ENCODE measurements around the gene IL11.

IL11 gene

GRCh38 chr19:55352040-55352439 is 18.2 kb downstream of the IL11 start:
- H3K4me1 ChIP-seq (ENCODE audit: control extremely low read depth in 1 of 4, control insufficient read depth in 4 of 4, insufficient read depth in 4 of 4, low read length in 3 of 4): peaks cover 0 to 20% (median 15%) of the 10 kb centered on the region in 4 experiments
- peaks cover 0 to 8% (median 4%) of the 10 kb centered on the region in 4 experiments for H3K36me3 ChIP-seq (ENCODE audit: control insufficient read depth in 4 of 4, insufficient read depth in 4 of 4, low read length in 3 of 4)
- no peaks in the 10 kb centered on the region for H3K9me3 ChIP-seq (ENCODE audit: control extremely low read depth in 1 of 5, control insufficient read depth in 4 of 5, insufficient read depth in 2 of 5, low read depth in 1 of 5, low read length in 4 of 5)
- no peak overlapping the region for H3K4me3 ChIP-seq (ENCODE audit: control insufficient read depth in 1 of 7, extremely low read depth in 1 of 7, insufficient read depth in 4 of 7, low read depth in 2 of 7, low read length in 6 of 7)
- CTCF ChIA-PET: interaction anchor here (0.6 to 1.9 kb wide), 6 partner anchors 8 to 74 kb away, joined by 3 to 7 read pairs (median 3); partner anchors contain the start of gene TMEM238
- no peak for DNase-seq
- POLR2A ChIA-PET: no interaction called here
- no peak overlapping the region for H3K27ac ChIP-seq (ENCODE audit: insufficient read depth in 1 of 2, low read depth in 1 of 2, low read length in 2 of 2, poor library complexity in 1 of 2, severe bottlenecking in 2 of 2)
- H3K27me3 ChIP-seq (replicated peaks in 2 of 5; ENCODE audit: control insufficient read depth in 4 of 5, insufficient read depth in 5 of 5, low read length in 4 of 5): peaks cover 4 to 57% (median 26%) of the 10 kb centered on the region in 5 experiments
- WGBS (ENCODE audit: insufficient coverage): 53% methylated on average over 4 of the region's 6 CpGs

GRCh38 chr19:55350620-55351315 is 19.5 kb downstream of the IL11 start:
- Histone ChIP-seq H3K4me3 (ENCODE audit: control insufficient read depth in 1 of 7, extremely low read depth in 1 of 7, insufficient read depth in 4 of 7, low read depth in 2 of 7, low read length in 6 of 7) (no peak overlapping the region), H3K27ac (ENCODE audit: insufficient read depth in 1 of 2, low read depth in 1 of 2, low read length in 2 of 2, poor library complexity in 1 of 2, severe bottlenecking in 2 of 2) (no peak overlapping the region), H3K9me3 (ENCODE audit: control extremely low read depth in 1 of 5, control insufficient read depth in 4 of 5, insufficient read depth in 2 of 5, low read depth in 1 of 5, low read length in 4 of 5) (no peaks in the 10 kb centered on the region), H3K36me3 (ENCODE audit: control insufficient read depth in 4 of 4, insufficient read depth in 4 of 4, low read length in 3 of 4) (peaks cover 0 to 15% (median 9%) of the 10 kb centered on the region in 4 experiments), H3K4me1 (ENCODE audit: control extremely low read depth in 1 of 4, control insufficient read depth in 4 of 4, insufficient read depth in 4 of 4, low read length in 3 of 4) (peaks cover 0 to 20% (median 15%) of the 10 kb centered on the region in 4 experiments), H3K27me3 (replicated peaks in 2 of 5; ENCODE audit: control insufficient read depth in 4 of 5, insufficient read depth in 5 of 5, low read length in 4 of 5) (peaks cover 4 to 45% (median 26%) of the 10 kb centered on the region in 5 experiments)
- WGBS (ENCODE audit: insufficient coverage): 71% methylated on average over 10 of the region's 11 CpGs
- CTCF ChIA-PET: interaction anchor here (1.5 to 1.9 kb wide), 4 partner anchors 9 to 49 kb away, joined by 4 to 7 read pairs (median 5); partner anchors contain the start of gene KMT5C
- POLR2A ChIA-PET: no interaction called here
- no peak for DNase-seq

GRCh38 chr19:55348317-55349034 is 21.8 kb downstream of the IL11 start:
- peaks cover 4 to 28% (median 17%) of the 10 kb centered on the region in 5 experiments for H3K27me3 ChIP-seq (replicated peaks in 2 of 5; ENCODE audit: control insufficient read depth in 4 of 5, insufficient read depth in 5 of 5, low read length in 4 of 5)
- no peak overlapping the region for H3K27ac ChIP-seq (ENCODE audit: insufficient read depth in 1 of 2, low read depth in 1 of 2, low read length in 2 of 2, poor library complexity in 1 of 2, severe bottlenecking in 2 of 2)
- H3K4me3 ChIP-seq (ENCODE audit: control insufficient read depth in 1 of 7, extremely low read depth in 1 of 7, insufficient read depth in 4 of 7, low read depth in 2 of 7, low read length in 6 of 7): no peak overlapping the region
- no peak for DNase-seq
- POLR2A ChIA-PET: interaction anchor here (0.6 to 0.7 kb wide), 2 partner anchors 9 to 128 kb away, joined by 3 read pairs; no protein-coding TSS in a partner anchor
- H3K36me3 ChIP-seq (ENCODE audit: control insufficient read depth in 4 of 4, insufficient read depth in 4 of 4, low read length in 3 of 4): peaks cover 0 to 26% (median 17%) of the 10 kb centered on the region in 4 experiments
- CTCF ChIA-PET: interaction anchor here (0.7 to 1.9 kb wide), 3 partner anchors 20 to 47 kb away, joined by 4 to 6 read pairs (median 6); no protein-coding TSS in a partner anchor
- WGBS (ENCODE audit: insufficient coverage): 93% methylated on average over 20 of the region's 22 CpGs
- no peaks in the 10 kb centered on the region for H3K9me3 ChIP-seq (ENCODE audit: control extremely low read depth in 1 of 5, control insufficient read depth in 4 of 5, insufficient read depth in 2 of 5, low read depth in 1 of 5, low read length in 4 of 5)
- peaks cover 0 to 7% (median 6%) of the 10 kb centered on the region in 4 experiments for H3K4me1 ChIP-seq (ENCODE audit: control extremely low read depth in 1 of 4, control insufficient read depth in 4 of 4, insufficient read depth in 4 of 4, low read length in 3 of 4)

DNA sequence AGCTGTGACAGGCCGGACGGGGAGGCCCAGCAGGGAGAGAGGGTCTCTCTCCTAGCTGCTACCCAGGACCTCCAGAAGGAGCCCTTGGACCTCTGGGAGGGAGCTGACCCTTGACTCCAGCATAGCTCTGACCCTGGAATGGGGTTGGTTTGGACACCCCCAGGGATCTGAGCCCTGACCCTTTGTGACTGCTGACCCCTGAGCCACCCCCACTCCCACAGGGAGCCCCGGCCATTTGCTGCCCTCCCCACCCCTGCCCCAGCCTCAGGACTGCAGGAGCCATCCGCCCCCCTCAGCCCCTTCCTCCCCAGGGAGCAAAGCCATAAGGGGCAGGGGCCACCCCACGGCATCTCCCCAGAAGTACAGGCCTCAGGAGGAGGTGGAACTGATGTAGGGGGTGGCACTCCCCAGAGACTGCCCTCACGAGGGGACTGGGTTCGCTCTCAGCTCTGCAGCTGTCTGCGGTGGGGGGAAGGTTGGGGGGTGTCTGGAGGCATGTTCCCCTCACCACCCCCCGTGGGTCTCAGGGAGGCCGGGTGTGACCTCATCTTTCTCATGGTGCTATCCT is 22.7 kb downstream of the IL11 start:
- Histone ChIP-seq H3K9me3 (ENCODE audit: control extremely low read depth in 1 of 5, control insufficient read depth in 4 of 5, insufficient read depth in 2 of 5, low read depth in 1 of 5, low read length in 4 of 5) (no peaks in the 10 kb centered on the region), H3K36me3 (ENCODE audit: control insufficient read depth in 4 of 4, insufficient read depth in 4 of 4, low read length in 3 of 4) (peaks cover 2 to 35% (median 22%) of the 10 kb centered on the region in 4 experiments), H3K4me1 (ENCODE audit: control extremely low read depth in 1 of 4, control insufficient read depth in 4 of 4, insufficient read depth in 4 of 4, low read length in 3 of 4) (peaks cover 0 to 2% (median 0%) of the 10 kb centered on the region in 4 experiments), H3K27ac (ENCODE audit: insufficient read depth in 1 of 2, low read depth in 1 of 2, low read length in 2 of 2, poor library complexity in 1 of 2, severe bottlenecking in 2 of 2) (no peak overlapping the region), H3K27me3 (replicated peaks in 2 of 5; ENCODE audit: control insufficient read depth in 4 of 5, insufficient read depth in 5 of 5, low read length in 4 of 5) (peaks cover 0 to 18% (median 8%) of the 10 kb centered on the region in 5 experiments), H3K4me3 (ENCODE audit: control insufficient read depth in 1 of 7, extremely low read depth in 1 of 7, insufficient read depth in 4 of 7, low read depth in 2 of 7, low read length in 6 of 7) (no peak overlapping the region)
- DNase-seq: no peak
- 90% methylated on average over 2 of the region's 10 CpGs for WGBS (ENCODE audit: insufficient coverage)
- ChIA-PET CTCF (interaction anchor here (0.6 to 1.9 kb wide), 3 partner anchors 11 to 46 kb away, joined by 3 to 6 read pairs (median 6); no protein-coding TSS in a partner anchor), POLR2A (interaction anchor here (0.6 to 0.7 kb wide), 2 partner anchors 8 to 129 kb away, joined by 3 read pairs; no protein-coding TSS in a partner anchor)

DNA sequence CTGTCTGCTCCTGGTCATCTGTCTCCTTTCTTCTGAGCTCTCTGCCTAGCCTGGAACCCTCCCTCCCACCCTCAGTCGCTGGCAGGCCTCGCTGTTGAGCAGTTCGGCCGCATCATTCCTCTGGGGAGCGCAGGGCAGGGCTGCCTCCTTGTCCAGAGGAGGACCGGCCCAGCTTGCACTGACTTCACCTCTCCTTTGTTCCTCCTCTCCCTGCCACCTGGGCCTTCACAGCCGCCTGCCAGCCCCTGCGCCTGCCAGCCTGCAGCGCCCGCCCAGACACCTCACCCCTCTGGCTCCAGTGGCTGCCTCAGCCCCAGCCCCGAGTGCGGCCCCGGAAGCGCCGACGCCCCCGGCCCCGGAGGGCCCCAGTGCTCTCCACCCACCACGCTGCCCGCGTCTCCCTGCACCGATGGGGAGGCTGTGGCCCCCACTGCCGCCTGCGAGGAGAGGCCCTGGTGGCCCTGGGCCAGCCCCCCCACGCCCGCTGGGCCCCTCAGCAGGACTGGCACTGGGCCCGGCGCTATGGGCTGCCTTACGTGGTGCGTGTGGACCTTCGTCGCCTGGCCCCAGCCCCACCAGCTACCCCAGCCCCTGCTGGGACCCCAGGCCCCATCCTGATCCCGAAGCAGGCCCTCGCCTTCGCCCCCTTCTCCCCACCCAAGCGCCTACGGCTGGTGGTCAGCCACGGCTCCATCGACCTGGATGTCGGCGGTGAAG is 23.4 kb downstream of the IL11 start:
- peaks cover 2 to 36% (median 25%) of the 10 kb centered on the region in 4 experiments for H3K36me3 ChIP-seq (ENCODE audit: control insufficient read depth in 4 of 4, insufficient read depth in 4 of 4, low read length in 3 of 4)
- WGBS (ENCODE audit: insufficient coverage): 97% methylated on average over 30 of the region's 41 CpGs
- peaks cover 0 to 12% (median 1%) of the 10 kb centered on the region in 5 experiments for H3K27me3 ChIP-seq (replicated peaks in 2 of 5; ENCODE audit: control insufficient read depth in 4 of 5, insufficient read depth in 5 of 5, low read length in 4 of 5)
- H3K4me3 ChIP-seq (ENCODE audit: control insufficient read depth in 1 of 7, extremely low read depth in 1 of 7, insufficient read depth in 4 of 7, low read depth in 2 of 7, low read length in 6 of 7): no peak overlapping the region
- H3K27ac ChIP-seq (ENCODE audit: insufficient read depth in 1 of 2, low read depth in 1 of 2, low read length in 2 of 2, poor library complexity in 1 of 2, severe bottlenecking in 2 of 2): no peak overlapping the region
- H3K4me1 ChIP-seq (ENCODE audit: control extremely low read depth in 1 of 4, control insufficient read depth in 4 of 4, insufficient read depth in 4 of 4, low read length in 3 of 4): peaks cover 0 to 2% (median 0%) of the 10 kb centered on the region in 4 experiments
- no peak for DNase-seq
- ChIA-PET CTCF (interaction anchor here (0.6 to 1.4 kb wide), 2 partner anchors 12 to 45 kb away, joined by 3 to 6 read pairs; no protein-coding TSS in a partner anchor), POLR2A (no interaction called here)
- H3K9me3 ChIP-seq (ENCODE audit: control extremely low read depth in 1 of 5, control insufficient read depth in 4 of 5, insufficient read depth in 2 of 5, low read depth in 1 of 5, low read length in 4 of 5): no peaks in the 10 kb centered on the region

DNA sequence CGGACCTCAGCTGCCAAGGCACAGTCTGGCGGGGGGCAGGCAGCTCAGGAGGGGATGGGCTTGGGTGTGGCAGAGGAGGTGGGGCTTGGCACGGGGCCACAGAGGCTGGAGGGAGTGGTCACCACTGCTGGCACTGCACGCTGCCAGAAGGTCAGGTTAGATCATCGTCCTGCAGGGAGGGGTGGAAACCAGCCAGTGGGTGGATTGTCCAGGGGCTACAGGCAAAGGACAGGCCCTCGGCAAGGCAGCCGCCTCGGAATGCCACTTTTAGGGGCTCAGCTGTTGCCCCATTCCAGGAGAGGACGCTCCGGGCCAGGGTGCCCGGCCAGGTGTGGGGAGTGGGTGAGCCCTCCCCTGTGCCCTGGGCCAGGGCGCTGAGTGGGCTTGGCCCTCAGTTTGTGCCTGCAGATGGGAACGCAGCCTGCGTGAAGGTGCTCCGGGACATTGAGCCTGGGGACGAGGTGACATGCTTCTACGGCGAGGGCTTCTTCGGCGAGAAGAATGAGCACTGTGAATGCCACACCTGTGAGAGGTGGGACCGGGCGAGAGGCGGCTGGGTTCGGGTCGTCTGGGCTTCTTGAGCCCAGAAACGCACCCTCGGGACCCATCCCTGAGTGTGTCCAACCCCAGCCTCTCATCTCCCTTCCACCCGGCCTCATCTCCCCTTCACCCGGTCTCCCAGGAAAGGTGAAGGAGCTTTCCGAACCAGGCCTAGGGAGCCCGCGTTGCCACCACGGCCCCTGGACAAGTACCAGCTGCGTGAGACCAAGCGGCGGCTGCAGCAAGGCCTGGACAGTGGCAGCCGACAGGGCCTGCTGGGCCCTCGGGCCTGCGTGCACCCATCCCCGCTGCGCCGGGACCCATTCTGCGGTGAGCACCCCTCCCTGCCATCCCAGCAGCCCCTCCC is 24.2 kb downstream of the IL11 start:
- ChIA-PET POLR2A (no interaction called here), CTCF (no interaction called here)
- DNase-seq: no peak
- Histone ChIP-seq H3K9me3 (ENCODE audit: control extremely low read depth in 1 of 5, control insufficient read depth in 4 of 5, insufficient read depth in 2 of 5, low read depth in 1 of 5, low read length in 4 of 5) (no peaks in the 10 kb centered on the region), H3K27ac (ENCODE audit: insufficient read depth in 1 of 2, low read depth in 1 of 2, low read length in 2 of 2, poor library complexity in 1 of 2, severe bottlenecking in 2 of 2) (no peak overlapping the region), H3K4me1 (ENCODE audit: control extremely low read depth in 1 of 4, control insufficient read depth in 4 of 4, insufficient read depth in 4 of 4, low read length in 3 of 4) (peaks cover 0 to 8% (median 6%) of the 10 kb centered on the region in 4 experiments), H3K36me3 (ENCODE audit: control insufficient read depth in 4 of 4, insufficient read depth in 4 of 4, low read length in 3 of 4) (peaks cover 2 to 38% (median 25%) of the 10 kb centered on the region in 4 experiments), H3K27me3 (replicated peaks in 2 of 5; ENCODE audit: control insufficient read depth in 4 of 5, insufficient read depth in 5 of 5, low read length in 4 of 5) (peaks cover 0 to 4% (median 0%) of the 10 kb centered on the region in 5 experiments), H3K4me3 (ENCODE audit: control insufficient read depth in 1 of 7, extremely low read depth in 1 of 7, insufficient read depth in 4 of 7, low read depth in 2 of 7, low read length in 6 of 7) (no peak overlapping the region)
- WGBS (ENCODE audit: insufficient coverage): 98% methylated on average over 37 of the region's 43 CpGs

Measured in common myeloid progenitor, CD34-positive (primary cell).